ENCODE data around the gene ADH1B.

GRCh38 chr4:99352602-99353537 lies 31.7 kb upstream of the ADH1B start, which contains the start of gene ADH1C:
- TF ChIP-seq ZNF114 (tag by site-specific recombination; IDR thresholded peaks at IDR 0.05) (no peak), CTCF (tag by site-specific recombination; IDR thresholded peaks at IDR 0.05) (no peak), KLF10 (tag by site-specific recombination; IDR thresholded peaks at IDR 0.05) (no peak), ZSCAN5A (tag by site-specific recombination; IDR thresholded peaks at IDR 0.05) (no peak), SETDB1 (IDR thresholded peaks at IDR 0.05; ENCODE audit: insufficient read length, low read length) (no peak), PRDM4 (tag by site-specific recombination; IDR thresholded peaks at IDR 0.05) (no peak), ZNF670 (tag by site-specific recombination; IDR thresholded peaks at IDR 0.05; ENCODE audit: low read depth) (no peak), ZNF707 (tag by site-specific recombination; IDR thresholded peaks at IDR 0.05) (no peak), ZNF274 (IDR thresholded peaks at IDR 0.05; ENCODE audit: low read length) (no peak), ZNF274 (tag by site-specific recombination; IDR thresholded peaks at IDR 0.05; ENCODE audit: borderline replicate concordance) (no peak), ZNF202 (tag by site-specific recombination; IDR thresholded peaks at IDR 0.05; ENCODE audit: borderline replicate concordance) (no peak), PRDM10 (tag by site-specific recombination; IDR thresholded peaks at IDR 0.05) (no peak), GLI4 (tag by site-specific recombination; IDR thresholded peaks at IDR 0.05) (no peak), YY1 (tag by site-specific recombination; IDR thresholded peaks at IDR 0.05) (no peak), ZNF639 (tag by site-specific recombination; IDR thresholded peaks at IDR 0.05) (no peak)
